ENCODE data around the gene ATG9B. TPM values are rescaled to one million over a fixed set of nuclear protein-coding genes. Genes with fewer than 3 reads are reported as not detected.

The ATG9B gene
- total RNA-seq, 1 experiment from 2014 or later, result 0.98 TPM

- no TSS peak for BruUV-seq (replicated peaks)
- POLR2A ChIA-PET, result no interaction called here
- CTCF ChIA-PET, result no interaction called here
- H3K9me3 ChIP-seq (ENCODE audit: control insufficient read depth, insufficient read depth, low read depth, low read length), result no peaks in the 10 kb centered on the region
- intact Hi-C loops (cut with micrococcal nuclease; ENCODE audit: unreplicated experiment) (no loop called here), in situ Hi-C loops (cut with HindIII; ENCODE audit: low pct_unique_long_range_greater_than_20kb, low sequenced_read_pairs) (no loop called here)
- H3K27me3 ChIP-seq (ENCODE audit: control insufficient read depth, insufficient read depth, low read length), result no peaks in the 10 kb centered on the region
- TF ChIP-seq, protein P1, sequence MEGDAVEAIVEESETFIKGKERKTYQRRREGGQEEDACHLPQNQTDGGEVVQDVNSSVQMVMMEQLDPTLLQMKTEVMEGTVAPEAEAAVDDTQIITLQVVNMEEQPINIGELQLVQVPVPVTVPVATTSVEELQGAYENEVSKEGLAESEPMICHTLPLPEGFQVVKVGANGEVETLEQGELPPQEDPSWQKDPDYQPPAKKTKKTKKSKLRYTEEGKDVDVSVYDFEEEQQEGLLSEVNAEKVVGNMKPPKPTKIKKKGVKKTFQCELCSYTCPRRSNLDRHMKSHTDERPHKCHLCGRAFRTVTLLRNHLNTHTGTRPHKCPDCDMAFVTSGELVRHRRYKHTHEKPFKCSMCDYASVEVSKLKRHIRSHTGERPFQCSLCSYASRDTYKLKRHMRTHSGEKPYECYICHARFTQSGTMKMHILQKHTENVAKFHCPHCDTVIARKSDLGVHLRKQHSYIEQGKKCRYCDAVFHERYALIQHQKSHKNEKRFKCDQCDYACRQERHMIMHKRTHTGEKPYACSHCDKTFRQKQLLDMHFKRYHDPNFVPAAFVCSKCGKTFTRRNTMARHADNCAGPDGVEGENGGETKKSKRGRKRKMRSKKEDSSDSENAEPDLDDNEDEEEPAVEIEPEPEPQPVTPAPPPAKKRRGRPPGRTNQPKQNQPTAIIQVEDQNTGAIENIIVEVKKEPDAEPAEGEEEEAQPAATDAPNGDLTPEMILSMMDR (IDR thresholded peaks at IDR 0.05), result no peak
- TF ChIP-seq, protein P2, sequence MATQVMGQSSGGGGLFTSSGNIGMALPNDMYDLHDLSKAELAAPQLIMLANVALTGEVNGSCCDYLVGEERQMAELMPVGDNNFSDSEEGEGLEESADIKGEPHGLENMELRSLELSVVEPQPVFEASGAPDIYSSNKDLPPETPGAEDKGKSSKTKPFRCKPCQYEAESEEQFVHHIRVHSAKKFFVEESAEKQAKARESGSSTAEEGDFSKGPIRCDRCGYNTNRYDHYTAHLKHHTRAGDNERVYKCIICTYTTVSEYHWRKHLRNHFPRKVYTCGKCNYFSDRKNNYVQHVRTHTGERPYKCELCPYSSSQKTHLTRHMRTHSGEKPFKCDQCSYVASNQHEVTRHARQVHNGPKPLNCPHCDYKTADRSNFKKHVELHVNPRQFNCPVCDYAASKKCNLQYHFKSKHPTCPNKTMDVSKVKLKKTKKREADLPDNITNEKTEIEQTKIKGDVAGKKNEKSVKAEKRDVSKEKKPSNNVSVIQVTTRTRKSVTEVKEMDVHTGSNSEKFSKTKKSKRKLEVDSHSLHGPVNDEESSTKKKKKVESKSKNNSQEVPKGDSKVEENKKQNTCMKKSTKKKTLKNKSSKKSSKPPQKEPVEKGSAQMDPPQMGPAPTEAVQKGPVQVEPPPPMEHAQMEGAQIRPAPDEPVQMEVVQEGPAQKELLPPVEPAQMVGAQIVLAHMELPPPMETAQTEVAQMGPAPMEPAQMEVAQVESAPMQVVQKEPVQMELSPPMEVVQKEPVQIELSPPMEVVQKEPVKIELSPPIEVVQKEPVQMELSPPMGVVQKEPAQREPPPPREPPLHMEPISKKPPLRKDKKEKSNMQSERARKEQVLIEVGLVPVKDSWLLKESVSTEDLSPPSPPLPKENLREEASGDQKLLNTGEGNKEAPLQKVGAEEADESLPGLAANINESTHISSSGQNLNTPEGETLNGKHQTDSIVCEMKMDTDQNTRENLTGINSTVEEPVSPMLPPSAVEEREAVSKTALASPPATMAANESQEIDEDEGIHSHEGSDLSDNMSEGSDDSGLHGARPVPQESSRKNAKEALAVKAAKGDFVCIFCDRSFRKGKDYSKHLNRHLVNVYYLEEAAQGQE (IDR thresholded peaks at IDR 0.05; ENCODE audit: insufficient read depth in 1 of 2, low read depth in 2 of 2, low read length in 1 of 2), result no peak
- TF ChIP-seq TCF7L2 (IDR thresholded peaks at IDR 0.05; ENCODE audit: low read depth, low read length), result no peak
- TF ChIP-seq SIN3A (IDR thresholded peaks at IDR 0.05; ENCODE audit: borderline replicate concordance, insufficient read depth, low read depth, low read length), result no peak
- TF ChIP-seq POLR2AphosphoS5 (IDR thresholded peaks at IDR 0.05; ENCODE audit: low read depth, low read length), result no peak
- H3K4me3 ChIP-seq (ENCODE audit: low read depth in 2 of 2, low read length in 2 of 2), result no peak overlapping the region
- no peak overlapping the region for H3K27ac ChIP-seq (ENCODE audit: low read length)
- ATAC-seq (no peak), DNase-seq (ENCODE audit: low read depth, low spot score) (no peak)
- no peaks in the 10 kb centered on the region for H3K36me3 ChIP-seq (ENCODE audit: control insufficient read depth, insufficient read depth, low read length)
- peaks cover 15% of the 10 kb centered on the region for H3K4me1 ChIP-seq (ENCODE audit: control insufficient read depth, insufficient read depth, low read length)
Measured at GRCh38 chr7:151035902-151036301, 11.6 kb upstream of the ATG9B start.

DNA sequence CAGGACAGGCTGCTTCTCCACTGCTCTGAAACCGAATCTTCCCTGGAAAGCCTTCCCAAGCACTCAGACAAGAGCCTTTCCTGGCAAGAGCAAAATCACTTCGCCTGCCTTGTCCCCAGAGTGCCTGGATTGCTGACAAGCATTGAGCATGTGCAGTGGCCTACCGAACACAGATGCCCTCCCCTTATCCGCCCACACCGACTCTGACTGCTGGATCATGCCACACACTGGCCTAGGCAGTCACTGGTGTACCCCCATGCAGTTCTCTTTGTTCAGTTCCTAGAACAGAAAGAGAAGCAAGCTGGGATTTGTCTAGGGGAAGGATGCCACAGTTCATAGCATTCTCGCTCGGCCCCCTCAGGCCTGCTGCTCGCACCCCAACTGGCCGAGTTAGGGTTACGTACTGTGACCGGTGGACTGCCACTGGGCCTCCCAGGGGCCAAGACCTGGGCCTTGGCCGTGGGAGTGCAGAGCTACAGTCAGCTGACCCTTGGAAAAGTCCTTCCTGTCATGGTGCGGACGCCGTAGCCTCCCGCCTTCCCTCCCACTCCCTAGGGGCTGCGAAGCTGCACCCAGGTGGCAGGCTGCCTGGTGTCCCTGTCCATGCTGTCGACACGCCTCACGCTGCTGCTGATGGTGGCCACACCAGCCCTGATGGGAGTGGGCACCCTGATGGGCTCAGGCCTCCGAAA is 10.9 kb upstream of the ATG9B start:
- intact Hi-C loops (cut with micrococcal nuclease; ENCODE audit: unreplicated experiment) (no loop called here), in situ Hi-C loops (cut with HindIII; ENCODE audit: low pct_unique_long_range_greater_than_20kb, low sequenced_read_pairs) (no loop called here)
- TF ChIP-seq, protein P2 (IDR thresholded peaks at IDR 0.05; ENCODE audit: insufficient read depth in 1 of 2, low read depth in 2 of 2, low read length in 1 of 2), result no peak
- TF ChIP-seq POLR2AphosphoS5 (IDR thresholded peaks at IDR 0.05; ENCODE audit: low read depth, low read length), result no peak
- TF ChIP-seq SIN3A (IDR thresholded peaks at IDR 0.05; ENCODE audit: borderline replicate concordance, insufficient read depth, low read depth, low read length), result no peak
- no peak for TF ChIP-seq TCF7L2 (IDR thresholded peaks at IDR 0.05; ENCODE audit: low read depth, low read length)
- TF ChIP-seq, protein P1 (IDR thresholded peaks at IDR 0.05), result no peak
- H3K4me3 ChIP-seq (ENCODE audit: low read depth in 2 of 2, low read length in 2 of 2), result no peak overlapping the region
- CTCF ChIA-PET, result no interaction called here
- H3K4me1 ChIP-seq (ENCODE audit: control insufficient read depth, insufficient read depth, low read length), result peaks cover 15% of the 10 kb centered on the region
- DNase-seq (ENCODE audit: low read depth, low spot score), result no peak
- BruUV-seq (replicated peaks), result no TSS peak
- no peak for ATAC-seq
- H3K9me3 ChIP-seq (ENCODE audit: control insufficient read depth, insufficient read depth, low read depth, low read length), result no peaks in the 10 kb centered on the region
- H3K27ac ChIP-seq (ENCODE audit: low read length), result no peak overlapping the region
- H3K36me3 ChIP-seq (ENCODE audit: control insufficient read depth, insufficient read depth, low read length), result no peaks in the 10 kb centered on the region
- H3K27me3 ChIP-seq (ENCODE audit: control insufficient read depth, insufficient read depth, low read length), result no peaks in the 10 kb centered on the region
- POLR2A ChIA-PET, result no interaction called here

All from Panc1 (cell line).